ENCODE measurements around the gene NRG2.

Gene NRG2

DNA sequence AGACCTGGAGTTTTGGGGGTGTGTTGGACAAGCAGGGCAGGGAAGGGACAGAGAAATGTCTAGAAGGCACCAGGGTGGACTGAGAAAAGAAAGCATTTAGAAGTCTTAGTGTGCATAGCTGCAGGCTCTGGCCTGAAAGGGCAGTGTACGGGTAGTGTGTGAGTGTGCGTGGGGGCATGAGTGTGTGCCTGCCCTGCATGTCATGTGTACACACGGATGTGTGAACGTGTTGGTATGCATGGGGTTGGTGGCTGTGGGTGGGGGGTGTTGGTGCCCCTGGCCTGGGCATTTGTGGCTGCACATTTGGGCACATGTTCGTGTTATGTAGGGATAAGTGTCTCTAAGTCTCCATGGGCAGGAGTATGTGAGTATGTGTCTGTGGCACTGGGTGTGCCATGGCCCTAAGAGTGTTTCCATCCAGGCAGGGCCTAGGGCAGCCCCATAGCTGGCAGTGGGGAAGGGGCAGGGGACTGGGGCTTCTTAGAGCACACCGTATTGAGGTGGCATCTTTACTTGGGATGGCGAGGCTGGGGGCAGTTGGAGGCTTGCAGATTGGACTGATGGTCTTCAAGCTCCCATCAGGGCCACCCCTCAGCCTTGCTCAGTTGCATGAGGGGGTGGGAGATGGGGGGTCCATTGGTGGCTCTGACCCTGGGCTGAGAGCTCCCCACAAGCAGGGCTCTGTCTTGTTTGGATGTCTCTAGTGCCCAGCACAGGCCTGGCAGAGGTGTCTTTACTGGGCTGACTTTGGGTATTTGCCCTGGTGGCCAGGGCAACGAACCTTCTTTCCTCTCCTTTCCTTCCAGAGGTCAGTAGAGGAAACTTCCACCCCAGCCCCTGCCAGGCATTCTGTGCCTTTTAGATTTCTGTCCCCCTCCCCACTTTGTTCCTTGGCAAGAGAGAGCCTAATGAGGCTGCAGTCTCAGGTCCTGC lies 232.5 kb downstream of the NRG2 start:
- TF ChIP-seq POLR2A (IDR thresholded peaks at IDR 0.05; ENCODE audit: low read depth, low read length): no peak
- FAIRE-seq: no peak
- no peak for DNase-seq (ENCODE audit: insufficient read length, low spot score)

DNA sequence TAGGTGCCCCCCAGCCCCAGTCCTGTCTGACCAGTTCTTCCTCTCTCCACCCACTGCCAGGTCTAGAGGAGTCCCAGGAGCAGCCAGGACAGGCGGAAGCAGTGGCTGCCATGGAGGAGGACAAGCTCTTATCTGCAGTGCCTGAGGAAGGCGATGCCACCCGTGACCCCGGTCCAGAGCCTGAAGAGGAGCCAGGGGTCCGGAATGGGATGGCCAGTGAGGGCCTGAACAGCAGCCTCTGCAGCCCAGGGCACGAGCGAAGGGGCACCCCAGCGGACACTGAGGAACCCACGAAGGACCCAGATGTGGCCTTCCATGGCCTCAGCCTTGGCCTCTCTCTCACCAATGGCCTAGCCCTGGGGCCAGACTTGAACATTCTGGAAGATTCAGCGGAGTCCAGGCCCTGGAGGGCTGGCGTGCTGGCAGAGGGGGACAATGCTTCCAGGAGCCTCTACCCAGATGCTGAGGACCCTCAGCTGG lies 233.7 kb downstream of the NRG2 start:
- DNase-seq (ENCODE audit: insufficient read length, low spot score): no peak
- FAIRE-seq: no peak
- TF ChIP-seq POLR2A (IDR thresholded peaks at IDR 0.05; ENCODE audit: low read depth, low read length): no peak

DNA sequence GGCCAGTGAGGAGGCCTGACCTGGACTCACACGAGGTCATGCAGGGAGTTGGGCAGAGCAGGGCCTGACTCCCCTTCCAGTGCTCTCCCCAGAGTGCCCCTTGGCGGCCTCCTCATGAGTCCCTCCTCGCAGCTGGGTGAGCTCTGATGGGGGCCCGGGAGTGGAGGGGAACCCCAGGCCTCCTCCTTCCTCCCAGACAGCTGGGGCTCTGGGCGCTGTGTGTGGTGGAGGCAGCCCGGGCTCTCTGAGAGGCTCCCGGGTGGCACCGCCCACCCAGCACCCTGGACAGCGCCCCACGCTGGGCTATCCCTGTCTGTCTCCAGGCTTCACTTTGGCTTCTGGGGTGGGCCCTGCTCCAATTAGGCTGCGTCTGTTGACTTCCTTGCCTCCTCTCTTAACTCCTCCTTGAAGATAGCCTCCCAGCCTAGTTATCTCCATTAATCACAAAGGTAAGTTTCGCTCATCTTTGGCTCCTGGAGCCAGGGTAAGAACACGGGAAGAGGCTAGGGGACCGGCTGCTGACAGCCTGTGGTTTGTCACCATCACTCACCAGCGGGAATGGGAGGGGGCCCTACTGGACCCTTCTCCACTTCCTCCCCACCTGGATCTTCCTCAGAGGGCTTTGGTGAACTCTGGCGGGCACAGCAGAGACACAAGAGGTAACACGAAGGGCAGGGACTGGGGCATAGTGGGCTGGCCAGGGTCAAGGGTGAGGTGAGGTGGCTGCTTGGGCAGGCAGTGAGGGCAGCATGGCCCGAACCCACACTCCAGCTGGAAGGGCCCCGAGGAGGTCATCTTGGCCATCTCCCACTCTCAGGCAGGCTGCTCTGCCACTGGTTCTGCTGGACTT lies 234.4 kb downstream of the NRG2 start:
- DNase-seq (ENCODE audit: insufficient read length, low spot score): no peak
- no peak for FAIRE-seq
- no peak for TF ChIP-seq POLR2A (IDR thresholded peaks at IDR 0.05; ENCODE audit: low read depth, low read length)

DNA sequence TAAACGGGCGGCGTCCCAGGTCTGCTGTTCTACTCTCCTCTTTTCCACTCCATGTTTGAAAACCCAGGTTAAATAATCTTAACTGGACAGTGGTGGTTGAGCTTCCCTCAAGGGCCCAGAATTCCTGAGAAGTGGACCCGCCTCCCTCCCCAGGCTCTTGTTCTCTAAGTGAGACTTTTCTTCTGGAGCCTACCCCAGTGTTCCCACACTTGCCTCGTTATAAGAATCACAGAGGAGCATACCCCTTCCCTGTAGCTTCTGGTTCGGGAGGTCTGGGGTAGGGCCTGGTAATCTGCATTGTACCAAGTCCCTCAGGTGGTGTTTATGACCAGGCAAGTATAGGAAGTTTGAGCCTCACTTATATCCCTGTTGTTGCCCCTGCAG lies 235.5 kb downstream of the NRG2 start:
- TF ChIP-seq POLR2A (IDR thresholded peaks at IDR 0.05; ENCODE audit: low read depth, low read length): no peak
- no peak for DNase-seq (ENCODE audit: insufficient read length, low spot score)
- FAIRE-seq: no peak

DNA sequence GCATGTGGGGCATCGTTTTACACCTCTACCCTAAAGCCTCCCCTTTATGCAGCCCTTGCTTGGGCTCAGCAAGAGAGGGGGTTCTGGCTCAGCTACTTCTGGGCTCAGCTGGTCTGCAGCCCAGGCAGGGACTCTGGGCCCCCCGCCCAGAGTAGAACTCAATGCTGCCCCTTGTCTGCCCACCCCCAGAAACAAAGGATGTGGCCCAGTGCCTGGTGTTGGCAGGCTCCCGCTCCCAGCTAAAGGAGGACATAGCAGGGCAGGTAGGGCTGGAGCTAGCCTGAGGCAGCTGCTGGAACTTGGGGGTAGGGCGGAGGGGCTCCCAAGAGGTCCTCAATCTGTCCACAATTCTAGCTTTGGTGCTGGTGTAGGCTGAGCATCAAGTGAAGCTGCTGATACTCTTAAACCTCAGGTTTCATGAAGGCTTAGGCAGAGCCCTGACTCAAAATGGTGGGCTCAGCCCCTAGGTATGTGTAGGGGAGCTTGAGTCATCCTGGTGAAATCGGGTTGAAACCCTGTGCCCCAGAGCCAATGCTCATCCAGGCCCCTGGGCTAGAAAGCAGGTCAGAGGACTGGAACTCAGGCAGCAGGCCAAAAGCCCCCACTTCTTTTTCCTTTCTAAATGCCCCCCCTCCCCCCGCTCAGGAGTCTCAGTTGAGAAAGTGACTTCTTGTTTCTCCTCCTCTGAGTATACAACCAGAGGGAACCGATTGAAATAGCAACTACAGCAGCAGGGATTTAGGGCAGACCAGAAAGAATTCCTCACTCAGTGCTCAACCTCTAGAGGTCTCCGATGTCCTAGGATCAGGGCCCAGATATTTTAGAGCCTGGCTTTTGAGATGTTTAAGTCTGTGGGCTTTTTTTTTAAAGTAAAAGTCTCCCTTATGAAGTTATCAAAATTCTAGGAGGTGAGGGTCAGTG lies 236.1 kb downstream of the NRG2 start:
- DNase-seq (ENCODE audit: insufficient read length, low spot score) (no peak), FAIRE-seq (no peak)
- no peak for TF ChIP-seq POLR2A (IDR thresholded peaks at IDR 0.05; ENCODE audit: low read depth, low read length)

DNA sequence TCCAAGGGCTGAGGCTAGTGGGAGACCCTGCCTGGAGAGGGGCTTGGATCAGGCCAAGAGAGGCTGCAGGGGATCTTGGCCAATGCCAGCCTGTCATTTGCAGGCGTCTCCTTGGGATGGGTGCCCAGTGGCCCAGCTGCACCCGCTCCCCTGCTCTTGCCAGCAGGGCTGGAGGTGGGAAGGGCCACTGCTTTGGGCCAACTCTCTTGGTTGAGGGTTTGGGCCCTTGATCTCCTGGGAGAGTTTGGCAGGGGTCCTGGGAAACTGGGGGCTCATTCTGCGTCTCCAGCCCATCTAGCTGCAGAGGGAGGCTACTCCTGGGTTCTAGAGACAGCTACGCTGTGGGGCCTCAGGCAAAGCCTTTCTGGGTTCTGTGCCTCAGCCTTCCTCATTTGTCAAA lies 237.0 kb downstream of the NRG2 start:
- DNase-seq (ENCODE audit: insufficient read length, low spot score): no peak
- FAIRE-seq: no peak
- TF ChIP-seq POLR2A (IDR thresholded peaks at IDR 0.05; ENCODE audit: low read depth, low read length): no peak

DNA sequence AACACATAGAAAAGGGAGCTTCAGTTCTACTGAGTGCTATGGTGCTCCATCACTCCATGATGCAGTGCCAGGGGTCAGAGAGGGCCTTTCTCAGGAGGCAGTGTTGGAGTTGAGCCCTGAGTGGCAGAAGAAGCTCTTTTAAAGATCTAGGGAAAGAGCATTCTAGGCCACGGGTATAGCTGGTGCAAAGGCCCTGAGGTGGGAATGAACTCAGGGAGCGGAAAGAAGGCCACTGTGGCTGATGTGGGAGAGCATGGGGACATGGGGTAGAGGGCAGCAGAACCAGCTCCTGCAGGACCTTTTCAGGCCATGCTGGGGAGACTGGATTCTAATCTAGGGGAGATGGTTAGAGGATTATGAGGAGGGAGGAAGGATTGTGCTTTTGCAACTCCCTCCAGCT lies 237.6 kb downstream of the NRG2 start:
- DNase-seq (ENCODE audit: insufficient read length, low spot score) (no peak), FAIRE-seq (no peak)
- TF ChIP-seq POLR2A (IDR thresholded peaks at IDR 0.05; ENCODE audit: low read depth, low read length): no peak

DNA sequence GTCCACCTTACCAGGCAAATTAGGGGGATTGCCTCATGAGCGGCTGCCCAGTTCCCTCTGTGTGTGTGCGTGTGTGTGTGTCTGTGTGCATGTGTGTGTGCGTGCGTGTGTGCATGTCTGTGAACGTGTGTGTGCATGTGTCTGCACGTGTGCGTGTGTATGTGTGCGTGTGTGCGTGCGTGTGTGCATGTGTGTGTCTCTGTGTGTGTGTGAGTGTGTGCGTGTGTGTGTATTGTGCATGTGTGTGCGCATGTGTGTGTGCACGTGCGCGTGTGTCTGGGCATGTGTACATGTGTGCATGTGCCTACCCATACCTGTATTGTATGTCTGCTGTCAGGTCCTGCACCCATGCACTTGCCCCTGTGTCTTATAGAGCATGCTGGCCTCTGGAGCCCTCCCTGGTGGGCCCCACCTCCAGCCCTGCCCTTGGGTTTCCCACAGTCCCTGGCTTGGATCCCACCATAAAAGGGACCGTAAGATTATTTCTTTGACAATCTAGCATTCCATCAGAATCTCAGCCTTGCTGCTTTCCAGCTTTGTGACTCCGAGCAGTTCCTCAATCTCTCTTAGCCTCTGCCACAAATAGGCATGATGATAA lies 238.2 kb downstream of the NRG2 start:
- no peak for TF ChIP-seq POLR2A (IDR thresholded peaks at IDR 0.05; ENCODE audit: low read depth, low read length)
- FAIRE-seq (no peak), DNase-seq (ENCODE audit: insufficient read length, low spot score) (no peak)

DNA sequence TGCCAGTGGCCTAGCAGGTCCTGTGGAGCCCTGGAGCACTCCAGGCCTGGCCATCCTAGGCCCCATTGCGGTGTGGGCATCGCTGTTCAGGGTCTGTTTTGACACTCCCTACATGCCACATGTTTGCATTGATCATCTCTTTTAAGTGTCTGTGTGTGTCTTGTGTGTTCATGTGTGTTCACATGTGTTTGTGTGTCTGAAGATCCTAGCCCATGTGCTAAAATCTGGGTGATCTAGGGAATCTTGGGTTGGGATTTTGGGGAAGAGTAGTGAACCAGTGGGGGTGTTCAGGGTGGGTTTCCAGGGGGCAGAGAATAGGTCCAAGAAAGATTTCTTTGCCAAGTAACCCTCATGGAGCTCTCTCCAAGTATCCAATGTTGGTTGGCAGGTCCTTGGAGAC lies 239.1 kb downstream of the NRG2 start:
- TF ChIP-seq POLR2A (IDR thresholded peaks at IDR 0.05; ENCODE audit: low read depth, low read length): no peak
- DNase-seq (ENCODE audit: insufficient read length, low spot score) (no peak), FAIRE-seq (no peak)

DNA sequence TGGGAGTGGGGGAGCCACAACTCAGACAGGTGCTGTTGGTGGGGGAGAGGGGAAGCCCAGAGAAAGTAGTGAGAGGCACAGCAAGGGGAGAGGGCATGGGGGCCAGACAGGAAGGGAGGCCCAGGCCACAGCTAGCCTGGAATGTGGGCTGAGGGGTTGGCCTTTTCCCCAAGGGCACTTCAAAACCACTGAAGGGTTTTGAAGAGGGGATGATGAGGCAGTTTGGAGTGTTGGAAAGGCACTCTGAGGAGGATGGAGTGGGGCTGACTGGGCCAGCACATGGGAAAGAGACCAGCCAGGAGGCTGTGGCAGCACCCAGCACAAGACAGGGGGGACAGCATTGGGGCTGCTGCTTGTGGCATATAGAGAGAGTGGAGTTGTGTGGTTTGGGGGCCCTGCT lies 243.7 kb downstream of the NRG2 start:
- DNase-seq (ENCODE audit: insufficient read length, low spot score): no peak

DNA sequence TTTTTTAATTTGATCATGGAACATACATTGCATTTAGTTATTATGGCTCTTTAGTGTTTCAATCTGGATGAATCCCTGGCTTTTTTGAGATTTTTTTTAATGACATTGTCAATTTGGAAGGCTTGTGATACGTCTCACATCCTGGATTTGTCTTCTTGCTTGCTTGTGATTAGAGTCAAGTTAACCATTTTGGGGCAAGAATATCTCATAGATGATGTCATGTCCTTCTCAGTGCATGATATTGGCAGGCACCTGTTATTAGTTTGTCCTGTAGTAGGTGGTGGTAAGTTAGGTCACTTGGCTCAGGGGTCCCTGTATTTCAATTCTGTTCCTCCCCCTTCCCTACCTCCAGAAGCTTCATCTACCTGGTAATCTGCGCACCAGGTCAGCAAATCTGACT lies 244.2 kb downstream of the NRG2 start:
- FAIRE-seq (no peak), DNase-seq (ENCODE audit: insufficient read length, low spot score) (no peak)
- TF ChIP-seq POLR2A (IDR thresholded peaks at IDR 0.05; ENCODE audit: low read depth, low read length): no peak

More for the DNA sequence above, 243.7 kb downstream of the NRG2 start:
- no peak for FAIRE-seq
- TF ChIP-seq POLR2A (IDR thresholded peaks at IDR 0.05; ENCODE audit: low read depth, low read length): no peak

DNA sequence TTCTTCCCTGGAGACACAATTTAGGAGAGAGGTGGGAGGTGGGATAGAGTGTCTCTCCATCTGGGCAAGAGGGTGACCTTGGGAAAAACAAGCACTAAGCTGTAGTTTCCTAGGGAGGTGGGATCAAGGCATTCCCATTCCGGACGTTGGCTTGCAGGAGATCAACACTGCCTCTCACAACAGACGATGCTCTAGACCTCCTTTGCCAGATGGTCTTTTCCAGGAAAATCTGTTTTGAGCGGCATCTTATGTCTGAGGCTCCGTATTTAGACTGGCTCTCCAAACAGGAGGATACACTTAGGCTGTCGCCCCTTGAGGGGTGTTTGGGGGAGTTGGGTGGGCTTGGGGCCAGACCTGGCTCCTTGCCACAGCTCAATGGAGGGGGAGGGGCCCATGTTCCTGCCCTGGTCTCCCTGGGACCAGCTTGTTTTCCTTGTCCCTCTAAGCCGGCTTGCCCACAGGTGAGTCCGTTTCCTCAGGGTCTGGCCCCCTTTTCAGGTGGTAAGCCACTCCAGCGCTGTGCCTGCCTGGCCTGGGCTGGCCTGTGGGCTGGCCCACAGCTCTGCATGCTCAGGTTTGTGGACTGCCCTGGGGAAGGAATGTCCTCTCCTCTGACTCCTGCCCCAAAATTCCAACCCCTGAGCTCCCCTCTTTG lies 245.1 kb downstream of the NRG2 start:
- DNase-seq (ENCODE audit: insufficient read length, low spot score) (no peak), FAIRE-seq (no peak)

DNA sequence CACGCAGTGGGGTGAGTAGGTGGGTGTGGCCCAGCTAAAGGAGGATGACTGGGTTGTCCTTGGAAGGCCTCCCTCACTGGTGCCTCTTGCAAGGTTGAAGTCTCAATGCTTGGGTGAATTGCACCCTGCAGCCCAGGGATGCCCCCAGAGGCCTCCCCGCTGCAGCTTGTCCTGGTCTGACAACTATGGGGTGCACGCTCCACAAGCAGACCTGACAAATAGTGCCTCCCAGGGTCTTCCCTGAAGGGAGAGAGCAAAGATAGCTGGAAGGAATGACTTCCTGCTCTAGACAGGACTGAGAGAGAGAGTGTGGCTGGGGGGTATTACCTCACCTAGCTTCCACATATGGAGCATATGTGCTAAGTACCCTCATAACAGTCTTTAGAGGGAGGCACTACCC lies 245.8 kb downstream of the NRG2 start:
- TF ChIP-seq POLR2A (IDR thresholded peaks at IDR 0.05; ENCODE audit: low read depth, low read length): no peak
- DNase-seq (ENCODE audit: insufficient read length, low spot score) (no peak), FAIRE-seq (no peak)

More for the DNA sequence above, 245.1 kb downstream of the NRG2 start:
- TF ChIP-seq POLR2A (IDR thresholded peaks at IDR 0.05; ENCODE audit: low read depth, low read length): no peak

Data from H54 (cell line).